SJSA1 (cell line): ENCODE measurements around the gene RUSC2. TPM values are rescaled to one million over a fixed set of nuclear protein-coding genes. Genes with fewer than 3 reads are reported as not detected.

Experiments
- DNase-seq, 2 experiments: peaks; one replicate each; pipeline ENCODE4 v3.0.0-alpha.2; 2015 to 2020; ENCODE audit warnings: low spot score in 2 of 2, low read depth in 1 of 2
- H3K27ac ChIP-seq: fragments of 250-450 bp; sonication (Bioruptor Pico); 2 replicates; pipeline ENCODE4 v1.5.1; 2020; ENCODE audit warnings: mild to moderate bottlenecking, moderate library complexity
- H3K27me3 ChIP-seq: fragments of 250-450 bp; sonication (Bioruptor Pico); replicated peaks from 2 replicates; pipeline ENCODE4 v1.5.1; 2020; ENCODE audit warnings: mild to moderate bottlenecking, moderate library complexity
- H3K36me3 ChIP-seq: fragments of 250-450 bp; sonication (Bioruptor Pico); 2 replicates; pipeline ENCODE4 v1.5.1; 2020; ENCODE audit warnings: mild to moderate bottlenecking
- H3K4me1 ChIP-seq: fragments of 250-450 bp; sonication (Bioruptor Pico); replicated peaks from 2 replicates; pipeline ENCODE4 v1.6.1; 2021; ENCODE audit warnings: mild to moderate bottlenecking
- H3K4me3 ChIP-seq: fragments of 250-450 bp; sonication (Bioruptor Pico); 2 replicates; pipeline ENCODE4 v1.5.1; 2020; ENCODE audit warnings: mild to moderate bottlenecking
- H3K9me3 ChIP-seq: fragments of 250-450 bp; sonication (Bioruptor Pico); replicated peaks from 2 replicates; pipeline ENCODE4 v1.5.1; 2020; ENCODE audit warnings: mild to moderate bottlenecking
- total RNA-seq: library from RNA; depleted of rRNA; stranded (reverse); fragments of >200 nt; shearing (Covaris generic); gene quantifications from 2 replicates; pipeline ENCODE4 v1.2.3, GENCODE V29; 2014

Gene RUSC2
- total RNA-seq, 1 experiment from 2014 or later, result 24.0 TPM

- Histone ChIP-seq H3K36me3 (peaks cover 4% of the 10 kb centered on the region; the same call in 1 of the 2 replicates), H3K4me3 (no peak overlapping the region), H3K27me3 (no peaks in the 10 kb centered on the region), H3K27ac (no peak overlapping the region), H3K9me3 (0 out of 2 replicates have a peak, but pooled peaks cover 3% of the 10 kb centered on the region), H3K4me1 (peaks cover 26% of the 10 kb centered on the region)
- no peak for DNase-seq
Observed at GRCh38 chr9:35506359-35506758, 16.4 kb downstream of the RUSC2 start.

GRCh38 chr9:35508069-35508468 is 18.2 kb downstream of the RUSC2 start:
- no peaks in the 10 kb centered on the region for H3K27me3 ChIP-seq
- DNase-seq, result peak in 1 of 2 experiments; percentile 30
- peaks cover 32% of the 10 kb centered on the region for H3K4me1 ChIP-seq
- no peak overlapping the region for H3K4me3 ChIP-seq
- no peak overlapping the region for H3K27ac ChIP-seq
- 0 out of 2 replicates have a peak, but pooled peaks cover 3% of the 10 kb centered on the region for H3K9me3 ChIP-seq
- H3K36me3 ChIP-seq, result peaks cover 4% of the 10 kb centered on the region; the same call in 1 of the 2 replicates

DNA sequence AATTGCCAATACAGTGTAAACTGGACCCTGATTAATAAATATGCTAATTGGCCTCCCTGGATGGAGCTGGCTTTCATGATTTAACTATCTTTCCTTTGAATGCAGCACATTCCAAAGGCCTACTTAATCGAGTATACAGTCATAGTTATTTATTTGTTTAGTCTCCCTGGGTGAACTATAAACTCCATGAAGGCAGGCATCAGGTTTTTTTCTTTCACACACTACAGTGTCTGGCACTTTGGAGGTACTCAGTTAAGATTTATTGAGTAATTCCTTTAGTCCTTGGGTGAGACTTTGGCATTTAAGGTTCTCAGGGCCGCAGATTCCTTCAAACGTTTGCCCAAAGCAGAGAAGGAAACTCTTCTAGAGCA is 20.5 kb downstream of the RUSC2 start:
- peaks cover 37% of the 10 kb centered on the region for H3K4me1 ChIP-seq
- H3K4me3 ChIP-seq, result no peak overlapping the region
- no peaks in the 10 kb centered on the region for H3K27me3 ChIP-seq
- peak overlapping the region; percentile 44 for H3K27ac ChIP-seq
- DNase-seq, result no peak
- peaks cover 4% of the 10 kb centered on the region; the same call in 1 of the 2 replicates for H3K36me3 ChIP-seq
- 0 out of 2 replicates have a peak, but pooled peaks cover 3% of the 10 kb centered on the region for H3K9me3 ChIP-seq

DNA sequence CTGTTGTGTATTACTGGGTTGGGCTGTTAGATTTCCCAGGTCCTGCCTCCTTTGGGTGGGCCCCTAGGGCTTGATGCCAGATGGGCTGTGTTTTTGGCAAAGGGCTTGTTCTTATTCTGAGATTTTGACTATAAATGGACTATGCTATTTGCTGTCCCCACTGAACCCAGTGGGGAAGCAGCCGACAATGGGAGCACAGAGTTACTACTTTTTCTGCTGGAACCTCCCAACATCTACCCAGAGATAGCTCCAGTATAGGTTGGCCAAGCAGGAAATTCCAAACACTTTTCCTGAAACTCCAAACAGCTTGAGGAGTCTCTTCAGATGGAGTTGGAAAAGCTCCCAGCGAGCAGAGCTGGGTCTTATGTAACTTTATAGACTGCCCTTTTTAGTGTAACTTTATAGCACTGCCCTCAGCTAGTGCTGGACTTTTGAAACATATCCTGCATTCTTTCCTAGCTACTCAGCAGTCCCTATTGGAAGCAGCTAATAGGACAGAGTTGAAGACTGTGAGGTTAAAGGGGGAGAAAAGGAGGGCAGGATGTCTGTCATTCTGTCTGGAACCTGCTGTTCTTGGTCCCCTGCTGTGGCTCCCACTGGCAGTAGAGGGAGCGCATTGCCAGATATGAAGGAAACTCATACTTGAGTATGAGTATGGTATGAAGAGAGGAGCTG is 21.0 kb downstream of the RUSC2 start:
- peaks cover 4% of the 10 kb centered on the region; the same call in 1 of the 2 replicates for H3K36me3 ChIP-seq
- 0 out of 2 replicates have a peak, but pooled peaks cover 3% of the 10 kb centered on the region for H3K9me3 ChIP-seq
- H3K27me3 ChIP-seq, result no peaks in the 10 kb centered on the region
- H3K4me1 ChIP-seq, result peaks cover 41% of the 10 kb centered on the region
- H3K4me3 ChIP-seq, result no peak overlapping the region
- H3K27ac ChIP-seq, result peak overlapping the region; percentile 44
- DNase-seq, result peak; percentile 52 to 79

DNA sequence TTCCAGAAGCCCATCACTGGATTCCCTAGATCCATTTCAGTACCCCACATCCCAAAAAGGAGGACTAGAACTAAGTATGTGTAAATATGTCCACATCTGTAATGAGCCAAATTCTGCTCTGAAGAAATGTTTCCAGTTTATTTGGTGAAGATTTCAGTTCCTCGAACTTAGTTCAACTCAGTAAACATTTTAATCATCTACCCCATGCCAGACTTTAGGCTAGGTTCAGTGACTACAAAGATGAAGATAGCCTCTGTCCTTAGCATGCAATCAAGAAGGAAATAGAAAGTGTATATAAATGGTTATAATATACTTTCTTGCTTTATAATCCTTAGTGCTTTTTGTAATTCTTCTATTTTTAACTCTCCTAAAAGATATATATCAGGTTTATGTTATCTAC is 21.5 kb downstream of the RUSC2 start:
- peak overlapping the region; percentile 32 for H3K27ac ChIP-seq
- peaks cover 47% of the 10 kb centered on the region for H3K4me1 ChIP-seq
- H3K9me3 ChIP-seq, result 0 out of 2 replicates have a peak, but pooled peaks cover 3% of the 10 kb centered on the region
- no peaks in the 10 kb centered on the region for H3K27me3 ChIP-seq
- H3K4me3 ChIP-seq, result no peak overlapping the region
- no peak for DNase-seq
- H3K36me3 ChIP-seq, result peaks cover 4% of the 10 kb centered on the region; the same call in 1 of the 2 replicates

DNA sequence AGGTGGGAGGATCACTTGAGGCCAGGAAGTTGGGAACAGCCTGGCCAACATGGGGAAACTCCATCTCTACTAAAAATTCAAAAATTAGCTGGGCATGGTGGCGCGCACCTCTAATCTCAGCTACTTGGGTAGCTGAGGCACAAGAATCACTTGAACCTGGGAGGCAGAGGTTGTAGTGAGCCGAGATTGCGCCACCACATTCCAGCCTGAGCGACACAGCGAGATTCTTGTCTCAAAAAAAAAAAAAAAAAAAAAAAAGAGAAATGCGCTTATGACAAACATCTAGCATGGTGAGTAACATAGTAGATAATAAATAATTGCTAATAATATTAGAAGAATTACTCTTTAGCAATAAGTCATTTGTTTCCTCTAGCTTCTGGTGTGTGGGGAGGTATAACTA is 25.9 kb downstream of the RUSC2 start:
- peak in 1 of 2 experiments; percentile 8 for DNase-seq
- H3K9me3 ChIP-seq, result no peaks in the 10 kb centered on the region
- H3K4me1 ChIP-seq, result peaks cover 68% of the 10 kb centered on the region

DNA sequence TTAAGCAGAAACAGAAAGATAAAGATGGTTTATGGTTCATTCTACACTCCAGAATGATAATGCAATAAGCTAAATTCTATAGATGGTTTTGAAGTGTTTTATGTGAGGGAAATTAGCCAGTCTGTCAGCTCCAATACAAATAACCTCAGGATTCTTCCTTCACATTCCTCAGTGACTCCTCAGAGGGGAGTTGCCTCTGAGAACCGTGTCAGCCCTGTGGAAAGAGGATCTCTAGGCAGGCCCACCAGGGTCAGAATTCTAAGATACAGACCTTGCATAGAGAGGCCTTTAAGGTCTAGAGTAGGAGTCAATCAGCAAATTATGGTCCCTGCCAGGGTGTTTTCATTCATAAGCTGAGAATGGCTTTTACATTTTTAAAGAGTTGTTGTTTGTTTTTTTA is 26.6 kb downstream of the RUSC2 start:
- H3K27me3 ChIP-seq, result no peaks in the 10 kb centered on the region
- H3K27ac ChIP-seq, result peak overlapping the region; percentile 97
- H3K9me3 ChIP-seq, result no peaks in the 10 kb centered on the region
- peaks cover 3% of the 10 kb centered on the region; the same call in 1 of the 2 replicates for H3K36me3 ChIP-seq
- peaks cover 68% of the 10 kb centered on the region for H3K4me1 ChIP-seq
- peak; percentile 70 to 73 for DNase-seq
- H3K4me3 ChIP-seq, result no peak overlapping the region

More for the DNA sequence above, 25.9 kb downstream of the RUSC2 start:
- Histone ChIP-seq H3K36me3 (no peaks in the 10 kb centered on the region), H3K4me3 (no peak overlapping the region), H3K27ac (peak overlapping the region; percentile 97), H3K27me3 (no peaks in the 10 kb centered on the region)

GRCh38 chr9:35517131-35517530 is 27.2 kb downstream of the RUSC2 start:
- Histone ChIP-seq H3K4me1 (peaks cover 71% of the 10 kb centered on the region), H3K4me3 (no peak overlapping the region), H3K27ac (peak overlapping the region; percentile 97), H3K9me3 (no peaks in the 10 kb centered on the region), H3K36me3 (peaks cover 3% of the 10 kb centered on the region; the same call in 1 of the 2 replicates), H3K27me3 (no peaks in the 10 kb centered on the region)
- DNase-seq, result peak in 1 of 2 experiments; percentile 40

DNA sequence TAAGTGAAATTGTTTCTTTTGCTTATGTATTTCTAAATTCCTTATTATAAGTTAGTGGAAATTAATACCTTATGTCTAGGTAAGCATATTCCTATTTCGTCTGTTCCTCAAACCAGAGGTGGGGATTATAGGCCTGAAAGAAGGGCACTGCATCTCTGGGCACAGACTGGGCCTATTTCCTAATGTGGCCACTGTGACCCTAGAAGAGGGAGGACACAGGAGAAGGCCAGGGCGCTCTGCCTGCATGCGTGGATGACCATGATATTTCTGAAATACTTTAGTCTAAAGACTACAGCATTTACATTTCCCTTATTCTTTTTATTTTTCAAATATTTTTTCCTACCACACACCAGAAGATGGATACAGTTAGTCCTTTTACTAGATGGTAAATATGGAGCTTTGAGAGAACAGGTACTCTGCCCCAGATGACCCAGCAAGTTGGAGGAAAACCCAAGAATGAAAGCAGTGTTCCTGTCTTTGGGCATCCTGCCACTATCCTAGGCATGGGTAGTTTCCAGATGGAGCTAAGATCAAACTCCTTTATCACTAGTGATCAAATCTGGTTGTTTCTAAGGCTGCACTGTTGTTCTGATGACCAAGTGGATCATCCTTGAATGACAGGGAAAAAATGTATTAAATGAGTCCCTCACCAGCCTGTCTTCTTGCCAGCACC is 27.8 kb downstream of the RUSC2 start:
- no peak for DNase-seq
- peak overlapping the region; percentile 97 for H3K27ac ChIP-seq
- no peaks in the 10 kb centered on the region for H3K27me3 ChIP-seq
- H3K4me3 ChIP-seq, result no peak overlapping the region
- H3K36me3 ChIP-seq, result peaks cover 3% of the 10 kb centered on the region; the same call in 1 of the 2 replicates
- peaks cover 76% of the 10 kb centered on the region for H3K4me1 ChIP-seq
- no peaks in the 10 kb centered on the region for H3K9me3 ChIP-seq

DNA sequence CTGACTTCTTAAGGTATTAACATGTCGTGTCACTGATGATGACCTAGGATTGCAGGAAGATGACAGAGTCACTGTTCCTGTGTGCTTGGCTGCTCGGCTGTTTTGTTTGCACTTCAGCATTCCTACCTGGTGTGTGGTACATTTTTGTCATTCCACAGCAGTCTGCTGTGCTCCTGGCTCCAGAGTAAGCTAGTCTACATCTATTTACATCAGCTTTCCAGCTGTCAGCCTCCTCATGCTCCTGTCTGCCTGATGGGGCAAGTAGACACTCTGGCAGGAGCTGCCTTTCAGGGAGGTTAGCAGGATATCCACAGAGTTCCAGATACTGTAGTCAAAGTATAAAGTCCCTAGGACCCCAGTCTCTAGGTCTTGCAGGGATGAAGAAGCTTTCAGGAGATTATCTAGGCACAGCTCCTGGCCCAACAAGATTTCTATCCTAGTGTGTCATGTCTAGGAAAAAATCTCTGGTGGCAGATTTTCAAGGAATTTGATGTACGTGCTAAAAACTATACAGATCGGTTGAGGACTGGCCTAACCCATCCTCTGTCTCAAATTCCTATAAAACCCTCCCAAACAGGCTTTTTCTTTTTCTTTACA is 28.4 kb downstream of the RUSC2 start:
- Histone ChIP-seq H3K27me3 (no peaks in the 10 kb centered on the region), H3K9me3 (no peaks in the 10 kb centered on the region), H3K36me3 (peaks cover 3% of the 10 kb centered on the region; the same call in 1 of the 2 replicates), H3K4me1 (peaks cover 77% of the 10 kb centered on the region), H3K27ac (peak overlapping the region; percentile 97), H3K4me3 (no peak overlapping the region)
- DNase-seq, result peak; percentile 87 to 88

- Histone ChIP-seq H3K4me3 (no peak overlapping the region), H3K4me1 (peaks cover 77% of the 10 kb centered on the region), H3K27ac (peak overlapping the region; percentile 97), H3K36me3 (peaks cover 3% of the 10 kb centered on the region; the same call in 1 of the 2 replicates), H3K9me3 (no peaks in the 10 kb centered on the region), H3K27me3 (no peaks in the 10 kb centered on the region)
- peak in 1 of 2 experiments; percentile 68 for DNase-seq
Observed at GRCh38 chr9:35518981-35519679, 29.2 kb downstream of the RUSC2 start.

- no peaks in the 10 kb centered on the region for H3K27me3 ChIP-seq
- H3K4me3 ChIP-seq, result no peak overlapping the region
- H3K27ac ChIP-seq, result peak overlapping the region; percentile 97
- no peak for DNase-seq
- H3K9me3 ChIP-seq, result no peaks in the 10 kb centered on the region
- peaks cover 77% of the 10 kb centered on the region for H3K4me1 ChIP-seq
- peaks cover 3% of the 10 kb centered on the region; the same call in 1 of the 2 replicates for H3K36me3 ChIP-seq
Observed at GRCh38 chr9:35519692-35520363, 29.9 kb downstream of the RUSC2 start.

- H3K9me3 ChIP-seq, result no peaks in the 10 kb centered on the region
- H3K36me3 ChIP-seq, result peaks cover 3% of the 10 kb centered on the region; the same call in 1 of the 2 replicates
- H3K4me1 ChIP-seq, result peaks cover 72% of the 10 kb centered on the region
- H3K4me3 ChIP-seq, result no peak overlapping the region
- H3K27ac ChIP-seq, result peak overlapping the region; percentile 97
- DNase-seq, result peak in 1 of 2 experiments; percentile 27
- H3K27me3 ChIP-seq, result no peaks in the 10 kb centered on the region
Observed at GRCh38 chr9:35520364-35520710, 30.4 kb downstream of the RUSC2 start.
